Activated T-cell treated with anti-CD3 and anti-CD28 coated beads, Interleukin-2, amount 50 U/mL, for 48 hours (primary cell): ENCODE measurements around the gene KRTAP5-5.
"Not testable (repeated sequence)": the region's sequence is repeated elsewhere in the genome, so short reads cannot be mapped to it uniquely, and the experiment has no call there.

Experiments
- DNase-seq, 2 experiments: peaks; one replicate each; pipeline ENCODE4 v3.0.0-alpha.2; 2020

The KRTAP5-5 gene

GRCh38 chr11:1643146-1643690, 13.6 kb downstream of the KRTAP5-5 start:
- no peak for DNase-seq

GRCh38 chr11:1644601-1645356, 15.2 kb downstream of the KRTAP5-5 start:
- DNase-seq, result no peak

GRCh38 chr11:1645357-1645821, 15.8 kb downstream of the KRTAP5-5 start:
- DNase-seq, result no peak

GRCh38 chr11:1646540-1646939, 17.0 kb downstream of the KRTAP5-5 start:
- not testable (repeated sequence) for DNase-seq

- no peak for DNase-seq
Observed at GRCh38 chr11:1647901-1648652, 18.5 kb downstream of the KRTAP5-5 start.

- DNase-seq, result no peak
Observed at GRCh38 chr11:1648653-1649420, 19.3 kb downstream of the KRTAP5-5 start.

- no peak for DNase-seq
Observed at GRCh38 chr11:1650034-1650917, 20.7 kb downstream of the KRTAP5-5 start.

- no peak for DNase-seq
Observed at GRCh38 chr11:1650918-1651262, 21.3 kb downstream of the KRTAP5-5 start.

GRCh38 chr11:1651411-1651980, 21.9 kb downstream of the KRTAP5-5 start:
- no peak for DNase-seq

GRCh38 chr11:1652026-1652425, 22.5 kb downstream of the KRTAP5-5 start:
- DNase-seq, result no peak

- DNase-seq, result no peak
Observed at GRCh38 chr11:1652442-1652770, 22.8 kb downstream of the KRTAP5-5 start.

- peak; percentile 82 to 86 for DNase-seq
Observed at GRCh38 chr11:1652771-1653540, 23.4 kb downstream of the KRTAP5-5 start.

GRCh38 chr11:1653541-1654387, 24.2 kb downstream of the KRTAP5-5 start:
- DNase-seq, result no peak

- peak in 1 of 2 experiments; percentile 12 for DNase-seq
Observed at GRCh38 chr11:1654388-1655167, 25.0 kb downstream of the KRTAP5-5 start.

- DNase-seq, result peak in 1 of 2 experiments; percentile 0
Observed at GRCh38 chr11:1655168-1656060, 25.8 kb downstream of the KRTAP5-5 start.

GRCh38 chr11:1656061-1656441, 26.5 kb downstream of the KRTAP5-5 start:
- DNase-seq, result no peak

GRCh38 chr11:1656670-1657069, 27.1 kb downstream of the KRTAP5-5 start:
- no peak for DNase-seq

GRCh38 chr11:1659506-1659905, 29.9 kb downstream of the KRTAP5-5 start:
- DNase-seq, result peak in 1 of 2 experiments; percentile 12
